GM21367 (cell line): ENCODE data around the gene NTM.
"Not testable (repeated sequence)": the region's sequence is repeated elsewhere in the genome, so short reads cannot be mapped to it uniquely, and the experiment has no call there.

Experiments used
- ATAC-seq: cut with Tn5 transposase; IDR thresholded peaks from one replicate; pipeline ENCODE4 v1.9.1; 2021; ENCODE audit not compliant: unreplicated experiment

NTM gene

GRCh38 chr11:132358573-132358953 lies 988.1 kb downstream of the NTM start:
- ATAC-seq, result peak; percentile 36

GRCh38 chr11:132361011-132361550 lies 990.7 kb downstream of the NTM start:
- no peak for ATAC-seq

DNA sequence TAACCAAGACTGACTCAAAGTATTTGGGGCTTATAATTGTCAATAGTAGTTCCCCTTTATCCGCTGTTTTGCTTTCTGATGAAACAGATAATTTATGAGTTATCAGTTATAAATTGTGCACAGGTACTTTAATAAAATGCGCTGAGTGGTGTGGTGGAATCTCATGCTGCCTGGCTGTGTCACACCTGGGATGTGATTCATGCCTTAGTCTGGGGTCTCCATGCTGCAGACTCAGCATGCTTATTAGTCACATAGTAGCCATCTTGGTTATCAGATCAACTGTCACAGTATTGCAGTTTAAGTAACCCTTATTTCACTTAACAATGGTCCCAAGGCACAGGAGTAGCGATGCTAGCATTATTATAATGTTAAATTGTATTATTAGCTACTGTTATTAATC lies 995.2 kb downstream of the NTM start:
- ATAC-seq, result no peak

- no peak for ATAC-seq
These were observed 996.9 kb downstream of the NTM start for GRCh38 chr11:132367293-132367692.

GRCh38 chr11:132370114-132370513 lies 999.7 kb downstream of the NTM start:
- ATAC-seq, result not testable (repeated sequence)

DNA sequence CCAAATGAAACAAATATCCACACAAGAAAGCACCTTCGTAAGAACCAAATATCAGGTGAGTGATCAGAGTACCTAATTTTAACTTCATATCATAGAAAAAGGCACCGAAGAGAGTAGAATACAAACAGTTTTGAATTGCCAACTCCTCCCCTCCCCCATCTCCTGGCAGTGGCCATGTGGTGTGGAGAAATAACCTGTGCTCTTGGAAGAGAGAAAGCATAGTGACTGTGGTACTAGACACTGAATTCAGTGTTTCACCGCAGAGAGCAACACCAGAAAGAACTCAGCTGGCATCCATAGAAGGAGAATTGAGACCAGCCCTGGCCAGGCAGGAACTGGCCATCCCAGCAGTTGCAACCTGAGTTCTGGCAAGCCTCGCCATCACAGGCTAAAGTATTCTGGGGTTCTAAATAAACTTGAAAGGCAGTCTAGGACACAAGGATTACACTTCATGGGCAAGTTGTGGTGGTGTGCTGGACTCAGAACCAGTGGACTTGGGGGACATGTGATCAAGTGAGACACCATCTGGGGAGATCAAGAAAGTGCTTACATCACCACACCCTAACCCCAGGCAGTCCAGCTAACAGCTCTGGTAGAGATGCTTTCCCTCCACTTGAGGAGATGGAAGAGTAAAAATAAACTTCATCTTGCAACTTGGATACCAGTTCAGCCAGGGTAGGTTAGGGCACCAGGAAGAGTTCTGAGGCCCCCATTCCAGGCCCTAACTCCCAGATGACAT lies 1003.2 kb downstream of the NTM start:
- no peak for ATAC-seq

GRCh38 chr11:132379540-132379939 lies 1009.1 kb downstream of the NTM start:
- no peak for ATAC-seq
